OCI-LY7 (cell line): ENCODE results near the gene SH3TC2.

Experiments
- EZH2phosphoT487 ChIP-seq: fragments of 200-600 bp; sonication (generic); IDR thresholded peaks from 2 replicates; pipeline ENCODE4 v1.6.1; 2018; ENCODE audit warnings: low read depth, borderline replicate concordance, mild to moderate bottlenecking, mixed run types, antibody characterized with exemption, low read length, moderate library complexity, mixed read lengths
- TF ChIP-seq, protein P1 (sequence below): fragments of 200-600 bp; sonication (generic); conservative IDR thresholded peaks from 2 replicates; pipeline ENCODE4 v1.5.1; 2014; ENCODE audit warnings: mild to moderate bottlenecking, antibody characterized with exemption, low read length, moderate library complexity, mixed read lengths

DNA sequence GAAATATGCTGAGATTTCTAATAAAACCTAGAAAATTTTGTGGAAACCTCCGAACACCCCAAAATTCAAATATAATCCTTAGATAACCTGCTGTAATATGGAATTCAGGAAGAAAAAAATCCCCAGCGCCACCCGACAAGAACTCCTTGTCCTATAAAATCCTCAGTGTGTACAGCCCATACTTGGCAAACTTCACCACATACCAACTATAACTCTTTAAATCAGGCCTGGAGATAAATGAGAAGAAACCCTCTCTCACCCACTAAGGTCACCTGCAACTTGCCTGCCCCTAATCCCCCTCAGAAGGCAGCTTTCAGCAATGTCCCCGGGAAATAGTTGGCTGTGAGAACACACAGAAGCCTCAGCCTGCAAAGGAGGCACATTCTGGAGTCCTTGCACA is 90.5 kb downstream of the SH3TC2 start:
- TF ChIP-seq, protein P1, sequence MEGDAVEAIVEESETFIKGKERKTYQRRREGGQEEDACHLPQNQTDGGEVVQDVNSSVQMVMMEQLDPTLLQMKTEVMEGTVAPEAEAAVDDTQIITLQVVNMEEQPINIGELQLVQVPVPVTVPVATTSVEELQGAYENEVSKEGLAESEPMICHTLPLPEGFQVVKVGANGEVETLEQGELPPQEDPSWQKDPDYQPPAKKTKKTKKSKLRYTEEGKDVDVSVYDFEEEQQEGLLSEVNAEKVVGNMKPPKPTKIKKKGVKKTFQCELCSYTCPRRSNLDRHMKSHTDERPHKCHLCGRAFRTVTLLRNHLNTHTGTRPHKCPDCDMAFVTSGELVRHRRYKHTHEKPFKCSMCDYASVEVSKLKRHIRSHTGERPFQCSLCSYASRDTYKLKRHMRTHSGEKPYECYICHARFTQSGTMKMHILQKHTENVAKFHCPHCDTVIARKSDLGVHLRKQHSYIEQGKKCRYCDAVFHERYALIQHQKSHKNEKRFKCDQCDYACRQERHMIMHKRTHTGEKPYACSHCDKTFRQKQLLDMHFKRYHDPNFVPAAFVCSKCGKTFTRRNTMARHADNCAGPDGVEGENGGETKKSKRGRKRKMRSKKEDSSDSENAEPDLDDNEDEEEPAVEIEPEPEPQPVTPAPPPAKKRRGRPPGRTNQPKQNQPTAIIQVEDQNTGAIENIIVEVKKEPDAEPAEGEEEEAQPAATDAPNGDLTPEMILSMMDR: no peak
- no peak for TF ChIP-seq EZH2phosphoT487
